SU-DHL-6 (cell line): ENCODE data around the gene MEI4.

Experiments used
- CTCF ChIP-seq: fragments of 200-600 bp; sonication (generic); IDR thresholded peaks from one replicate; pipeline ENCODE4 v1.5.1; 2017; ENCODE audit warnings: antibody characterized with exemption, mild to moderate bottlenecking, low read length, moderate library complexity; ENCODE audit not compliant: insufficient read depth, poor library complexity, severe bottlenecking
- EZH2phosphoT487 ChIP-seq: fragments of 200-600 bp; sonication (generic), shearing (Covaris generic); conservative IDR thresholded peaks from 2 replicates; pipeline ENCODE4 v1.6.1; 2018; ENCODE audit warnings: mild to moderate bottlenecking, antibody characterized with exemption, low read length, moderate library complexity, mixed read lengths

GRCh38 chr6:77972334-77972733 is 319.5 kb downstream of the MEI4 start:
- TF ChIP-seq CTCF: no peak
- no peak for TF ChIP-seq EZH2phosphoT487
